Neutrophil (primary cell): ENCODE results near the gene AAK1.

Experiments used
- H3K27ac ChIP-seq: fragments of 200-600 bp; sonication (generic); 2 replicates; pipeline ENCODE4 v1.5.1; 2016; ENCODE audit warnings: mild to moderate bottlenecking, moderate library complexity
- H3K27me3 ChIP-seq: fragments of 200-600 bp; sonication (generic); 2 replicates; pipeline ENCODE4 v1.6.0; 2016; ENCODE audit warnings: mild to moderate bottlenecking
- H3K36me3 ChIP-seq: fragments of 200-600 bp; sonication (generic); 2 replicates; pipeline ENCODE4 v1.5.1; 2017
- H3K4me1 ChIP-seq, 2 experiments: fragments of 200-600 bp in 1 of 2; sonication (generic) in 1 of 2; 1 replicate in 1 of 2; 2 replicates in 1 of 2; pipeline versions ENCODE4 v1.5.1 to v1.6.1; 2013 to 2016; ENCODE audit warnings: low read depth in 1 of 2, low read length in 1 of 2, mild to moderate bottlenecking in 1 of 2, moderate library complexity in 1 of 2; ENCODE audit not compliant: control insufficient read depth in 1 of 2, insufficient read depth in 1 of 2
- H3K4me3 ChIP-seq, 2 experiments: fragments of 200-600 bp in 1 of 2; sonication (generic) in 1 of 2; 1 replicate in 1 of 2; 2 replicates in 1 of 2; pipeline ENCODE4 v1.5.1; 2013 to 2016; ENCODE audit warnings: low read depth in 1 of 2, low read length in 1 of 2, mild to moderate bottlenecking in 1 of 2, moderate library complexity in 1 of 2
- H3K9me3 ChIP-seq: fragments of 200-600 bp; sonication (generic); 2 replicates; pipeline ENCODE4 v1.5.1; 2016
- CTCF ChIP-seq: fragments of 200-600 bp; sonication (generic); IDR thresholded peaks from 2 replicates; pipeline ENCODE4 v1.5.1; 2016; ENCODE audit warnings: antibody characterized with exemption

The AAK1 gene

GRCh38 chr2:69597105-69597504 lies 46.4 kb downstream of the AAK1 start:
- no peak for TF ChIP-seq CTCF
- no peaks in the 10 kb centered on the region for H3K36me3 ChIP-seq

GRCh38 chr2:69594341-69594740 lies 49.2 kb downstream of the AAK1 start:
- Histone ChIP-seq H3K27ac (no peak overlapping the region), H3K4me1 (peaks cover 0 to 3% of the 10 kb centered on the region in 2 experiments), H3K4me3 (no peak overlapping the region), H3K27me3 (no peaks in the 10 kb centered on the region), H3K36me3 (no peaks in the 10 kb centered on the region), H3K9me3 (no peaks in the 10 kb centered on the region)
- no peak for TF ChIP-seq CTCF

More at GRCh38 chr2:69597105-69597504, 46.4 kb downstream of the AAK1 start:
- Histone ChIP-seq H3K9me3 (no peaks in the 10 kb centered on the region), H3K27me3 (no peaks in the 10 kb centered on the region), H3K4me3 (no peak overlapping the region), H3K4me1 (no peaks in the 10 kb centered on the region), H3K27ac (no peak overlapping the region)

GRCh38 chr2:69592511-69592910 lies 51.0 kb downstream of the AAK1 start:
- Histone ChIP-seq H3K27me3 (no peaks in the 10 kb centered on the region), H3K27ac (no peak overlapping the region), H3K4me1 (peaks cover 0 to 3% of the 10 kb centered on the region in 2 experiments), H3K9me3 (no peaks in the 10 kb centered on the region), H3K4me3 (no peak overlapping the region), H3K36me3 (no peaks in the 10 kb centered on the region)
- TF ChIP-seq CTCF: no peak

- H3K4me1 ChIP-seq: peaks cover 0 to 3% of the 10 kb centered on the region in 2 experiments
- no peaks in the 10 kb centered on the region for H3K36me3 ChIP-seq
- H3K27me3 ChIP-seq: no peaks in the 10 kb centered on the region
- H3K4me3 ChIP-seq: no peak overlapping the region
- H3K27ac ChIP-seq: peak overlapping the region; percentile 1
- no peak for TF ChIP-seq CTCF
- no peaks in the 10 kb centered on the region for H3K9me3 ChIP-seq
These were observed 53.4 kb downstream of the AAK1 start for GRCh38 chr2:69589973-69590652.

- Histone ChIP-seq H3K27me3 (no peaks in the 10 kb centered on the region), H3K4me1 (peaks cover 9 to 13% of the 10 kb centered on the region in 2 experiments), H3K27ac (no peak overlapping the region), H3K4me3 (no peak overlapping the region), H3K36me3 (no peaks in the 10 kb centered on the region), H3K9me3 (no peaks in the 10 kb centered on the region)
- no peak for TF ChIP-seq CTCF
These were observed 54.6 kb downstream of the AAK1 start for GRCh38 chr2:69588945-69589344.
